RCC 7860 (cell line): ENCODE measurements around the gene RAB40C.

Experiments
- DNase-seq: peaks from one replicate; pipeline ENCODE4 v3.0.0-alpha.2; 2015; ENCODE audit warnings: low spot score
- FAIRE-seq: peaks from 2 replicates; lab custom pipeline; 2012; peaks lifted over from hg19 to GRCh38; lab: Jason Lieb, UNC

RAB40C gene

DNA sequence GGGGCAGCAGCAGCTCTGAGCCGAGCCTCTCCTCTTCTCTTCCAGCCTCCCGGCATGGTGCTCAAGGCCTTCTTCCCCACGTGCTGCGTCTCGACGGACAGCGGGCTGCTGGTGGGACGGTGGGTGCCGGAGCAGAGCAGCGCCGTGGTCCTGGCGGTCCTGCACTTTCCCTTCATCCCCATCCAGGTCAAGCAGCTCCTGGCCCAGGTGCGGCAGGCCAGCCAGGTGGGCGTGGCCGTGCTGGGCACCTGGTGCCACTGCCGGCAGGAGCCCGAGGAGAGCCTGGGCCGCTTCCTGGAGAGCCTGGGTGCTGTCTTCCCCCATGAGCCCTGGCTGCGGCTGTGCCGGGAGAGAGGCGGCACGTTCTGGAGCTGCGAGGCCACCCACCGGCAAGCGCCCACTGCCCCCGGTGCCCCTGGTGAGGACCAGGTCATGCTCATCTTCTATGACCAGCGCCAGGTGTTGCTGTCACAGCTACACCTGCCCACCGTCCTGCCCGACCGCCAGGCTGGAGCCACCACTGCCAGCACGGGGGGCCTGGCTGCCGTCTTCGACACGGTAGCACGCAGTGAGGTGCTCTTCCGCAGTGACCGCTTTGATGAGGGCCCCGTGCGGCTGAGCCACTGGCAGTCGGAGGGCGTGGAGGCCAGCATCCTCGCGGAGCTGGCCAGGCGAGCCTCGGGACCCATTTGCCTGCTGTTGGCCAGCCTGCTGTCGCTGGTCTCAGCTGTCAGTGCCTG is 15.7 kb upstream of the RAB40C start:
- no peak for FAIRE-seq
- DNase-seq, result no peak

DNA sequence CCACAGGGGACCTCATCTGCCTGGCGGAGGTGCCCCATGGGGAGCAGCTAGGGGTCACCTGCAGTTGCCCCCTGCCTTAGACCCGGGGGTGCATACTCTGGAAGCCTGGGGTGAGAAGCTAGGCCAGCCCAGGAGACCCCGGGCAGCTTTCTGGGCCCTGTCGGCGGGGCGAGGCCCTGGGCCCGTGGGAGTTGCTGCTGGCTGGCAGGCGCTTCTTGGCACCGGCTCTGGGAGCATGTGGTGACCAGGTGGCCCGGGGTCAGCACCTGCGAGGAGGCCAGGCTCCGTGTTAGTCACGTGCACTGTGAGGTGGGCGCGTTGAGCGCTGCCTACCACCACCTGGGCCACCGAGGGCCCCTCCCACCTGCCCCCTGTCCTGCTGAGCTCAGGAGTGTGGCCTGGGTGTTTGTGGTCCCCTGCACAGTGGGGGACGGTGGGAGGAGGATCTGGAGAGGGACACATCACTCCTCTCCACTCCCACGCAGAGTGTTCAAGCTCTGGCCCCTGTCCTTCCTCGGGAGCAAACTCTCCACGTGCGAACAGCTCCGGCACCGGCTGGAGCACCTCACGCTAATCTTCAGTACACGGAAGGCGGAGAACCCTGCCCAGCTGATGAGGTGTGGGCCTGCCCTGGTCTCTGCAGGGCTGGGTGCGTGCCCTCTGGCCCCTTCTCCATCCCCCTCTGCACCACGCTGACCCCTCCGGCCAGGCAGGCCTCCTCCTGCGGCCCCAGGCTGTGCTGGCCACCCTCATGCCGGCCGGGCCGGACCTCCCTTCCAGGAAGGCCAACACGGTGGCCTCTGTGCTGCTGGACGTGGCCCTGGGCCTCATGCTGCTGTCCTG is 14.3 kb upstream of the RAB40C start:
- FAIRE-seq (no peak), DNase-seq (no peak)

DNA sequence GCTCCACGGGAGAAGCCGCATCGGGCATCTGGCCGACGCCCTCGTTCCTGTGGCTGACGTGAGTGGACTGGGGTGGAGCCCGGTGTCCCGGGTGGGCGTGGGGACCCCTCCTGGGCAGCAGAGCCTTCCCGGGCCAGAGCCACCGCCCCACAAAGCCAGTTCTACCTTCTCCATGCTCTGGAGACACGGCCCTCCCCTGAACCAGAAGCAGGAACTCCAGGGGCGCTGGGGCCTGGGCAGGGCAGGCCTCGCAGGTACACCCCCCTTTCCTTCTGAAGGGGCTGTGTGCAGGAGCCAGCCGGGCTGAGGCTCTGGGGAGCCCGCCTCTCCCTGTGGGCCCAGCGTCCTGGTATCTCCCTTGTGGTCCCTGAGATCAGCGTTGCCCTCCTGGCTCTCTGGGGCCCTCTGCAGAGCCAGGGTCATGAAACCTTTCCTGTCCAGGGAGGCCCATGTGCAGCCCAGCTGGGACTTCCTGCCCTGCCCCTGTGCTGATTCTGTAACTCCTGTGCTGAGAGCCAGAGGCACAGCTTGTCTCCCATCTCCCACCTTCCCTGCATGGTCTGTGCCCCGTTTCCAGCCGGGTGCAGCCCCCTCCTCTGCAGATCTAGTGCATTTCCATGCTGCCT is 13.6 kb upstream of the RAB40C start:
- no peak for DNase-seq
- no peak for FAIRE-seq

DNA sequence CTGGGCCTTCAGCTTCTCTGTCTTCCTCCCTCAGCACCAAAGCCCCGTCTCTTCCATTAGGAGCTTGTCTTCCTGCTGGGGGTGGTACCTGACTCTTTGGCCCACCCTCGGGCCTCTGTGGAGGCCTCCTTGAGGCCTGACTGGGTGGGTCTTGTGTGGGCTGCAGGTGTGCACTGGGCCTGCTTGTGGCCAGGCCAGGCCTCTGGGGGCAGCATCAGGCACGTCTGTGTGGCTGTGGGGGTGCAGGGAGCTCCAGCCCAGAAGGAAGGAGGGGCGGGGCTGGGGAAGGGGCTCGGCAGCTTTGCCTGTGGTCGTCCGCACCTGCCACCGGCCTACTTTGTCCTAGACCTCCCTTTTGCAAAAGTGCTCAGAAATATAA is 13.1 kb upstream of the RAB40C start:
- no peak for DNase-seq
- no peak for FAIRE-seq

DNA sequence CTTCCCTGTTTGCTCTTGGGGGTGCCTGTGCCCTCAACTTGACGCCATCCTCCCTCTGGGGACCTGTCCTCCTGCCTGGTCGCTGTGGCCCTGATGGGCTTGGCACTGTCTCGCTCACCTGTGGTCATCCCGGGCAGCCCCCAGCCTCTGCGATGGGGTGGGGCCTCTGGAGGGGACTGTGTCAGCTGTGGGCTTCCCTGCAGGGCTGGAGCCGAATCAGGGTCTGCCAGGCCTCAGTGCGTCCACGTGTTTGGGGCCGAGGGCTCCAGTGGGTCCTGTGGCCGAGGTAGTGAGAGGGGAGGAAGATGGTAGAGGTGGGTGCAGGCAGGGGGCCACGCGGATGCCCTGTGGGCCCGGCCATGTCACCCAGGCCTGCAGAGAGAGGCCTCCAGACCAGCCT is 12.1 kb upstream of the RAB40C start:
- DNase-seq (no peak), FAIRE-seq (no peak)

DNA sequence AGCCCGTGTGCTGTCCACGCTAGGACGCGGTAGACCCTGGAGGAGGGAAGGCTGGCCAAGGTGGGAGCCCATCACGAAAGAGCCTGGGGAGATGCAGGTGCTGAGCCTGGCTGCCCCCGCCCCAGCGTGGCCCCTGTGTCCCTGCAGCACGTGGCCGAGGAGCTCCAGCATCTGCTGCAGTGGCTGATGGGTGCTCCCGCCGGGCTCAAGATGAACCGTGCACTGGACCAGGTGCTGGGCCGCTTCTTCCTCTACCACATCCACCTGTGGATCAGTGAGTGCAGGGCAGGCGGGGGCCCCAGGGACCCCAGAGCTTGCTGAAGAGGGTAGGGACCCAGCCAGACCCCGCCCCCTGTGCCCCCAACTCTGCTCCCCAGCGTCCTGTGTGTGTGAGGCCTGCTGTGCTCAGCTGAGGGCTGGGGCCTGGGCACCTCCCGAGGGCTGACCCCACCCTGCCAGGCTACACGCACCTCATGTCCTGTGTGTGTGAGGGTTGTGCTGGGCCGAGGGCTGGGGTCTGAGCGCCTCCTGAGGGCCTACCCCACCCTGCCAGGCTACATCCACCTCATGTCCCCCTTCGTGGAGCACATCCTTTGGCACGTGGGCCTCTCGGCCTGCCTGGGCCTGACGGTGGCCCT is 11.5 kb upstream of the RAB40C start:
- FAIRE-seq, result no peak
- DNase-seq, result no peak

DNA sequence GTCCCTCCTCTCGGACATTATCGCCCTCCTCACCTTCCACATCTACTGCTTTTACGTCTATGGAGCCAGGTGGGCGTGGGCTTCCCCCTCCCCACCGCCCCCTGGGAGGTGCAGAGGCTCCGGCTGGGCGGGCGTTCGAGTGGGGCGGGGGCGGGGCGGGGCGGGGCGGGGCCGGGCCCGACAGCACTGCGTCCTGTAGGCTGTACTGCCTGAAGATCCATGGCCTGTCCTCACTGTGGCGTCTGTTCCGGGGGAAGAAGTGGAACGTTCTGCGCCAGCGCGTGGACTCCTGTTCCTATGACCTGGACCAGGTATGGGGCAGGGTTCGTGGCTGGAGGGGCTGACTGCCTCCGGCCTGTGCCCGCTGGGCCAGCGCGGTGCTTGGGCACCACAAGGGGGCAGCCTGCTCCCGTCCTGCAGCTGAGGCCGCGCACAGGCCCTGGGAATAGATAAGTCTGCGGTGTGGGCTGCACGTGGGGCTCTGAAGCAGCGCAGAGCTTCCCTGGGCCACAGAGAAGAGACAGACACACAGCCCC is 10.9 kb upstream of the RAB40C start:
- DNase-seq, result peak; percentile 43
- FAIRE-seq, result no peak

DNA sequence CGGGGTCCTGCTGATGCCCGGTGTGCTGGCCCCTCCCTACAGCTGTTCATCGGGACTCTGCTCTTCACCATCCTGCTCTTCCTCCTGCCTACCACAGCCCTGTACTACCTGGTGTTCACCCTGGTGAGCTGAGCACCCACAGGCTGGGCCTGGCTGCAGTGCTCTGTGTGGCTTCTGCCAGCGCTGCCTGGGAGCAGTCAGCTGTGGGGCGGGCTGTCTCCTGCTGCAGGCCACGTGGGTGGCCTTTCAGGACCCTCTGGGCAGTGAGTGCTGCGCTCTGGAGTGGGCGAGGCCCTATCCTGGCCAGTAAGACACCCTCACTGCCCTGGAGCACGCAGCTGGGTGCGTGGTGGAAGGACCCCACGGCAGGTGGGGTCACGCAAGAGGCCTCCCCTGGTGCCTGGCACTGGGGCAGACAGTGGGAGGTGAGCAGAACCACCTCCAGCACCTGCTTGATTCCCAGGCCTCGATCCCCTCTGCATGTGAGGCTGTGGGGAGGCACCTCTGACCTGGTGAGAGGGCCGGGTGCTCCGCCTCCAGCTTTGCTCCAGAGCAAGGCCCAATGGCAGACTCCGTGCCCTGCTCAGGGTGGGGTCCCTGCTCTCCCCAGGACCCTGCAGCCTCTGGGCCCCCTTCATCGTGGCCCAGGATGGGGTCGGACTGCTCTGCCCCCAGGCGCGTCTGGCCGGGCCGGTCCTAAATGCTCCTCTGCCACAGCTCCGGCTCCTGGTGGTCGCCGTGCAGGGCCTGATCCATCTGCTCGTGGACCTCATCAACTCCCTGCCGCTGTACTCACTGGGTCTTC is 9.5 kb upstream of the RAB40C start:
- DNase-seq (no peak), FAIRE-seq (no peak)

DNA sequence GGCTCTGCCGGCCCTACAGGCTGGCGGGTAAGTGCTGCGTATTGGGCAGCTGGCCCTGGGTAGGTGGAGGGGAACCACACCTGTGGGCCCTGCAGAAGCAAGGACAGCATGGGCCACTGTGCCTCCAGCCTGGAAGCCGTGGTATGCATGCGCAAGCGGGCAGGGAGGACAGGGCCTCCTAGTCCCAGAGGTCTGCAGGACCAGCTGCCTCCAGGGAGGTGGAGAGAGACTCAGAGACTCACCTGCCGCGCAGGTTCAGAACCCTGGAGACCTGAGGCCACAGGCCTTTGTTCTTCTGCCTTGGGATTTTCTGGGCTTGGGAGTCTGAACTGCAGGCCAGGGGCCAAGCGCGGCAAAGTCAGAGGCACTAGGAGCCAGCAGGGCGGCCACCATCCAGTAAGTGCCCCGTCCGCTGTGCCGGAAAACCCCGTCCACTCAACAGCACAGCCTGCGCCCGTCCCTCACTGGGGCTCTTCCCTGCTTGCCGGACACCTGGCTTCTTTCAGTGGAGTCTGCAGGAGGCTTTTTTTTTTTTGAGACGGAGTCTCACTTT is 8.8 kb upstream of the RAB40C start:
- FAIRE-seq, result no peak

DNA sequence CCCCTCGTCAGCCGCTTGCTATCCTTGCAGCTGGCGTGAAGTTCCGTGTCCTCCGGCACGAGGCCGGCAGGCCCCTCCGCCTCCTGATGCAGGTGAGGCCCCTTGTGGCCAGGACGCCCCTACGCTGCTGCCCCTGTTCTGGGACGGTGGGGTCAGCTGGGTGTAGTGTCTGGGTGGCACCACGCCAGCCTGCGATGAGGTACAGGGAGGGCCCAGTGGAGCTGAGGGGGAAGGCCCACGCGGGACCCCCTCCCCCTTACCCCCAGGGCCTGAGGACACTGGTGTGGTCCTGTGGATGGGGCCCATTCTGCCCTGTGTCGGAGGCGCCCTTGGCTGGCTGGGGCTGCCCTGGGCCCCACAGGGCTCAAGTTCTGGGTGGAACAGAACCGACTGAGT is 7.7 kb upstream of the RAB40C start:
- no peak for DNase-seq

More for the DNA sequence above, 8.8 kb upstream of the RAB40C start:
- DNase-seq, result no peak

DNA sequence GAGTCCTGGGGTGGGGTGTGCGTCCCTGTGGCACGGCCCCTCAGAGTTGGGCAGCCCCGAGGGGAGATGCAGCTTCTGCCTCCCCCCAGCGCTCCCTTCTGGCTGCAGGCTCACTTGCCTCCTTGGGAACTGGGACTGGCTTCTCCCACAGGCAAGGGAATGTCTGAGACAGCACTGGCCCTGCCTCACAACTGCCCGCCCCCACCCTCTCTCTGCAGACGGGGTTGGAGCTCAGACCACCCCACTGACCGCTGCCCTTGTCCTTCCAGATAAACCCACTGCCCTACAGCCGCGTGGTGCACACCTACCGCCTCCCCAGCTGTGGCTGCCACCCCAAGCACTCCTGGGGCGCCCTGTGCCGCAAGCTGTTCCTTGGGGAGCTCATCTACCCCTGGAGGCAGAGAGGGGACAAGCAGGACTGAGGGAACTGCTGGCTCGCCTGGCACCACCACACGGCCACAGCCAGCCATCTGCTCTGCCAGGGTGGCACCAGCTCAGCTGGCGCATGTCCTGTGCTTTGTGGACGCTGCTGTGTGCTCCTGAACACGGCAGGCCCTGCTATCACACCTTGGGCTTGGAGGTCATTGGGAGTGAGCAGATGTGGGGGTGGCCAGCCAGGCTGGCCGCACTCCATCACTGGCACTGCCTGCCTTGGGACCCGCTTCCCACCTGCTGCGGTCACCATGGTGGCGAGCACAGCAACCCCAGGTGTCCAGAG is 7.1 kb upstream of the RAB40C start:
- FAIRE-seq (no peak), DNase-seq (no peak)

More for the DNA sequence above, 7.7 kb upstream of the RAB40C start:
- no peak for FAIRE-seq

DNA sequence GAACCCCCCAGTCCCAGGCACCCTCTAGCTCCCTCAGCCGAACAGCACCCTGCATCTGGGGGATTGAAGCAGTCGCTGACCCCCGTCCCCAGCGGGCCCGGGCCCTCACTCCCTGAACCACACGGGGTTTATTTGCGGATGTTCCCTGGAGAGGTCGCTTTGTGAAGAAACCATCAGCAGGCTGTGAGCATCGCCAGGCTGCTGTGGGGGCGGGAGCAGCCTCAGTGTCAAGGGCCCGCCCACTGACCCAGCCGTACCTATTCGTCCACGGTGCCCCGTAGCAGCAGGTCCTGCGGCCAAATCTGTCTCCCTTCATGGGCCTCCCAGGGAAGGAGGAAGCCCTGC is 6.4 kb upstream of the RAB40C start:
- DNase-seq (no peak), FAIRE-seq (no peak)

DNA sequence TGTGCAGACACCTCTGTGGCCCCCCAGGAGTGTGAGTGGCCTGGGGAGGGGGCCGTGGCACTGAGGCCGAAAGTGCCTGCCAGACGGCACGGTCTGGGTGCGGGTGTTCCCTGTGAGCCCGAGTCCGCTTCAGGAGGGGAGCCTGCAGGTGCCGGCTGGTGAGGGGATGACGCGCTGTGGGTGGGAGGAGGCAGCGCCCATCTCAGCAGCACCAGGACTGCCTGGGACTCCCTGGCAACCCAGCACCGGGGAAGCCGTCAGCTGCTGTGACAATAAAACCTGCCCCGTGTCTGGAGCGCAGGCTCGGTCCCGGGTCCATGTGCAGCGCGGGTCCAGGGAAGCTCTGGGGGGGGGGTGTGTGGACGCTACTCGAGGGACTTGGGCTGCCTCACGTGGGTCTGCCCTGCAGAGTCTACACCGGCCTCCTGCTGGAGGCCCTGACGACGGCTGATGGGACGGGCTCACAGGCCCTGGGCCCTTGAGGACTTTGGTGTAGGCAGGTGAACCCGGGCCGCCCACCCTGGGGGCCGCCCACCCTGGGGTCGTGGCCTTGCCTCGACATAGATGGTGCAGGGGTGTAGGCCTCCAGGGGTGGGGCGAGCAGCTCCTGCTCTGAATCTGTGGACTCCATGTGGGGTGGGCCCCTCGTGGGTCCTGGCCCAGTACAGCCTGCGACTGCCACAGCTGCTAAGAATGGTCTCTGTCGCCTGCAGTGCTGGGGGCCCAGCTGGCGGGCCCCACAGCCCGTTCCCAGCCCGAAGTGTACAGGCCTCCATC is 5.9 kb upstream of the RAB40C start:
- FAIRE-seq, result no peak
- DNase-seq, result no peak

DNA sequence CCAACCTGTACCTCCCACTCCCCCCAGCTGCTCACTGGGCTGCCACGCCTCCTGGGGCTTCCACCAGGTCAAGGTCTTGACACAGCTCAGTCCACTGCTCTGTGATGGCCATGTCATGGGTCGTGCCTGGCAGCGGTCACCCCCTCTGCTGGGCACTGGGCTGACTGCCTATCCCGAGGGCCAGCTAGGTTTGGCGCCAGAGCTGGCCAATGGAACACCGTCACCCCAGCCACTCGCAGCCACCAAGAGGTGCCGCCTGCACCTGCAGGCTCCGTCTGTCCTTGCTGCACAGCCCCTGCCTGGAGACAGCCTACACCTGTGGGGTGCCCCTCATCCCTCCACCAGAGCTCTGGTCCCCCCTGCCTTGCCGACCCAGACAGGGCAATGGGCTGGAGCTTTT is 4.5 kb upstream of the RAB40C start:
- no peak for FAIRE-seq
- peak; percentile 5 for DNase-seq

DNA sequence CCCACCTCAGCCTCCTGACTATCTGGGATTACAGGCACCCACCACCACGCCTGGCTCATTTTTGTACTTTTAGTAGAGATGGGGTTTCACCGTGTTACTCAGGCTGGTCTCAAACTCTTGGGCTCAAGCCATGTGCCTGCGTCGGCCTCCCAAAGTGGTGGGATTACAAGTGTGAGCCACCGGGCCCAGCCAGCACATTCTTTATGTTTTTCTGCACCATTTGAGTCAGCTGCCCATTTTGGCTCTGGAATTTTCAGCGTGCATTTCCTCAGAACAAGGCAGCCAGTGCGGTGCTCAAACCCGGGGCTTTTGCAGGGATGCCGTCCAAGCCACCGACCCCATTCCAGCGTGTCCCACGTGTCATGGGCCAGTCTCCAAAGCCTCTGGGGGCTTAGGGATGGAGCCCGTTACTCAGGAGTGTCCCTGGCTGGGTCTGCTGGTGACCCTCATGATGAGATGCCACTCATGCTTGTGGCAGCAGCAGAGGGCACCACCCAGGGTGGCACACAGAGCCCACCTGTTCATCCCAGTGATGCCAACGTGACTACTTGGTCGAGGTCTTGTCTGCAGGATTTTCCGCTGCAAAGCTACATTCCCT is 3.7 kb upstream of the RAB40C start:
- FAIRE-seq (no peak), DNase-seq (no peak)

DNA sequence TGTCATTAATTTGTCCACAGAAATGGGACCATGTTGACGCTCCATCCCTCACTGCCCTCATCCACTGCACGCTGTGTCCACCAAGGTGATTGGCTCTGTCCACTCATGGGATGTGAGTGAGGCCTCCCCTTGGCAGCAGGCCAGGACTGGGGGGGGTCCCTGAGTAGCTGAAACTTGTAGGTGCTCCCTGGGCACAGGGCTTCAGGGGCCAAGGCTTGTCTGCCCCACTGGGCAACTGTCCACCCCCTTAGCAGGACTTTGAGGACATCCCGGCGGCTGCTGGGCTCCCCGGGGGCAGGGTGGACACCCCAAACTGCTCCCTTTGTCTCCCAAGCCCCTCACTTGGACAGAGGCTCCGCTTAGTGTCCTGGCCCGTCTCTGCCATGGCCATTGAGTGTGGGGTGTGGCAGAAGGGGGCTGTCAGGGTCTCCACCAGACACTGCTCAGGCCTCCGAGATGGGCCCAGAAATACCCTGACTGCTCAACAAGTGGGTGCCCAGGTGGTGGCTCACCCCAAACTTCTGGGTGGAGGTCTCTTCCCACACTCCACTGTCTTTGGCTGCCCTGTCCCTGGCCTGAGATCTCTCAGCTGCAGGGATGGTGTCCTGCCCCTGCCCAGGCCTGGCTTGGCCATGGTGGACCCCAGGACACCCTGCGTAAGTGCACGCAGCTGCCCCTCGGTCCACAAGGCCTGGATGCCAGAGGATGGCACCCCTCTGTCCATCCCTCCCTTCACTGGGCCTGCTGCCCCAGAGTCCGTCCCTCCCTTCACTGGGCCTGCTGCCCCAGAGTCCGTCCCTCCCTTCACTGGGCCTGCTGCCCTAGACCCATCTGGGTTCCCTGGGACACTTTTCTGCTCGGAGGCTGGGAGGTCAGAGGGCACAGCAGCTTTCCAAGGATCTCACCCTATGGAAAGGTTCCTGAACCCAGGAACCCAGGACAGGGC is 2.9 kb upstream of the RAB40C start:
- FAIRE-seq (no peak), DNase-seq (no peak)

DNA sequence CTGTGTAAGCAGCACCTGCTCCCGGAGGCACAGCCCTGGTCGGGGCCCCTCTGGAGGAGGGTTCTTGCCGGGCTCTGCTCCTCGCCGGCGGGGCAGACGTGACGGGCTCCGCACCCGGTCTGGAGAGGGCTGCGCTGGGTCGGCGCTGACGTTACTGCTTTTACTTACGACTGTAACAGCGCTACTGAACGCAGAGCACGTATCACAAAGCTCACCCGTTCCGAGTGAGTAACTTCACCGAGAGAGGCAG is 1.3 kb upstream of the RAB40C start:
- FAIRE-seq (no peak), DNase-seq (peak; percentile 58)
